Islet precursor cell (in vitro differentiated cells): ENCODE data around the gene DRC7.

ENCODE experiments used
- DNase-seq: peaks from one replicate; pipeline ENCODE4 v3.0.0-alpha.2; 2018

Gene DRC7

GRCh38 chr16:57694725-57695679 is at the start of gene DRC7:
TSS of gene DRC7 (plus strand) at chr16:57694806. CDS start at chr16:57697950, 3,144 bp downstream.
- peak; percentile 83 for DNase-seq

GRCh38 chr16:57645169-57645568 is 49.4 kb upstream of the DRC7 start:
- DNase-seq: no peak

- peak; percentile 81 for DNase-seq
These were observed 48.8 kb upstream of the DRC7 start for GRCh38 chr16:57645691-57646387.

- no peak for DNase-seq
These were observed 48.1 kb upstream of the DRC7 start for GRCh38 chr16:57646388-57647039.

GRCh38 chr16:57647136-57647875 is 47.3 kb upstream of the DRC7 start:
- peak; percentile 72 for DNase-seq

- DNase-seq: no peak
These were observed 46.5 kb upstream of the DRC7 start for GRCh38 chr16:57648125-57648524.

- DNase-seq: peak; percentile 91
These were observed 45.8 kb upstream of the DRC7 start for GRCh38 chr16:57648581-57649442.

- no peak for DNase-seq
These were observed 45.2 kb upstream of the DRC7 start for GRCh38 chr16:57649443-57649751.

- DNase-seq: no peak
These were observed 44.8 kb upstream of the DRC7 start for GRCh38 chr16:57649846-57650245.

GRCh38 chr16:57651344-57652333 is 43.0 kb upstream of the DRC7 start:
- no peak for DNase-seq

GRCh38 chr16:57652695-57653471 is 41.7 kb upstream of the DRC7 start:
- DNase-seq: no peak

GRCh38 chr16:57653936-57654335 is 40.7 kb upstream of the DRC7 start:
- DNase-seq: no peak

GRCh38 chr16:57656342-57656955 is 38.2 kb upstream of the DRC7 start:
- DNase-seq: no peak

GRCh38 chr16:57657228-57657627 is 37.4 kb upstream of the DRC7 start:
- DNase-seq: no peak

GRCh38 chr16:57658130-57658877 is 36.3 kb upstream of the DRC7 start:
- DNase-seq: no peak

- no peak for DNase-seq
These were observed 35.5 kb upstream of the DRC7 start for GRCh38 chr16:57658878-57659674.

GRCh38 chr16:57660715-57661463 is 33.7 kb upstream of the DRC7 start:
- DNase-seq: no peak
